Stimulated activated naive B cell treated with anti-CD40 and anti-IgM and Interleukin-4, amounts not matched to agents 10 μg/mL and 1 μg/mL and 100 μg/mL, for 72 hours (primary cell): ENCODE measurements around the gene SOS1.

Experiments
- ATAC-seq, 2 donors: fragments of 150-1000 bp; cut with Tn5 transposase; replicated peaks; 2 replicates each; pipeline ENCODE4 v1.10.0; 2021; ENCODE audit warnings: moderate library complexity in 1 of 2
- DNase-seq: peaks from one replicate; pipeline ENCODE4 v3.0.0; 2021
- H3K27ac Mint-ChIP-seq: one replicate; pipeline ENCODE4 v1.8.0; 2022; ENCODE audit warnings: mild to moderate bottlenecking, mixed read lengths
- H3K27me3 Mint-ChIP-seq, 2 donors: one replicate each; pipeline ENCODE4 v1.8.0; 2022; ENCODE audit warnings: mixed read lengths in 2 of 2
- H3K36me3 Mint-ChIP-seq, 2 donors: one replicate each; pipeline ENCODE4 v1.8.0; 2022; ENCODE audit warnings: mixed read lengths in 2 of 2, mild to moderate bottlenecking in 1 of 2
- H3K4me1 Mint-ChIP-seq, 2 donors: one replicate each; pipeline ENCODE4 v1.8.0; 2022; ENCODE audit warnings: mixed read lengths in 2 of 2, mild to moderate bottlenecking in 1 of 2
- H3K4me3 Mint-ChIP-seq, 2 donors: one replicate each; pipeline ENCODE4 v1.8.0; 2022; ENCODE audit warnings: mild to moderate bottlenecking in 2 of 2, mixed read lengths in 2 of 2, moderate library complexity in 1 of 2
- H3K9me3 Mint-ChIP-seq, 2 donors: one replicate each; pipeline ENCODE4 v1.8.0; 2022; ENCODE audit warnings: mixed read lengths in 2 of 2, mild to moderate bottlenecking in 1 of 2

Gene SOS1

GRCh38 chr2:39013871-39014270, 107.0 kb downstream of the SOS1 start:
- no peak for DNase-seq
- Mint-ChIP-seq H3K36me3 (peaks cover 17 to 30% of the 10 kb centered on the region in 2 donors), H3K9me3 (peaks cover 0 to under 1% of the 10 kb centered on the region in 2 donors), H3K27me3 (no peaks in the 10 kb centered on the region), H3K4me3 (no peak overlapping the region), H3K4me1 (peaks cover 1 to 3% of the 10 kb centered on the region in 2 donors), H3K27ac (no peak overlapping the region)
- ATAC-seq: no peak

DNA sequence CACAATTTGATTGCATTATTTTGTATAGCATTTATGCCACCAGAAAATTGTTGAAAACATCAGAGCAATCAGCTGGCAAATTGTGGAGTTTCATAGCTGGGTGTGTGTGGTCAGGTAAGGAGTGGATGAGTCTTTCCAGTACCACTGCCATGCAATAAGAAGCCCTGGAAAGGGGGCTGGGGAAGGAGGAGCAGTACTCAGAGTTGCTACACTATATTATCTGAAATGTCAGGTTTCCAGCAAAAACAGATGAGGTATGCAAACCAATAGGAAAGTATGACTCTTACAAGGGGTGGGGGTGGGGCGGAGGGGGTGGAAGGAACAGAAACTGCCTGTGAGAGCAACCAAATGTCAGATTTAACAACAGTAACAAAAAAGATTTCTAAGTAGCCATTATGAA, 112.2 kb downstream of the SOS1 start:
- Mint-ChIP-seq H3K4me1 (peaks cover 5 to 24% of the 10 kb centered on the region in 2 donors), H3K4me3 (peak overlapping the region; percentile 28 to 34), H3K36me3 (peaks cover 27 to 48% of the 10 kb centered on the region in 2 donors), H3K27ac (peak overlapping the region; percentile 75), H3K27me3 (no peaks in the 10 kb centered on the region), H3K9me3 (peaks cover 0 to 1% of the 10 kb centered on the region in 2 donors)
- no peak for DNase-seq
- ATAC-seq: peak; percentile 69 to 80

DNA sequence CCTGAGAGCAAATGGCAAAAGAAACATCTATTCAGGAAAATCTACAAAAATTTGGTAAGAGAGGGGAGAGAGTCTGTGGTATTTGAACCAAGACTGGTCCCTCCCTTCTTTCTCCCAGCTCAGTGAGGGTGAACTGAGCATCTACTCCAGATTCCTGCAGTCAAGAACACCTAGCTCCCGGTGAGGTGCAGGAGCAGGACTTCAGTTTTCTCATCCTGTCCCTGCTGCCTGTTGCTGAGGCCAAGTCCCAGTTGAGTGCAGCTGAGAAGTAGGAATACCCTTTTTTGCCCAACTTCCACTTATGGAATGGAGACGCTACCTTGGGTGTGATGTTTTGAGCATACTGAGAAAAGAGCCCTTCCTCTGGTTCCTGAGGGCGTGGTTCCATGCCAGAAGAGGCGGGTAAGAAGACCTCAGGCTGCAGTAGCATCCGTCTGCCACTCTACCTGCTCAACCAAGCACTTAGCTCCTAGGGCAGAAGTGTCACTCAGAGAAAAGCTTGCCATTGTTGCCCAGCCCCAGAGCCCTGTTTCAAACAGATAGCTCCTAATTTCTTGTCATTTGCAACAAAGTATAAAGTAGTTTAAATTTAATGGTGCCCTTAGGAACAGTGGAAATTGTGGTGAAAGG, 112.9 kb downstream of the SOS1 start:
- H3K36me3 Mint-ChIP-seq: peaks cover 25 to 43% of the 10 kb centered on the region in 2 donors
- ATAC-seq: peak; percentile 53 to 69
- H3K27ac Mint-ChIP-seq: no peak overlapping the region
- no peaks in the 10 kb centered on the region for H3K27me3 Mint-ChIP-seq
- DNase-seq: no peak
- peaks cover 5 to 24% of the 10 kb centered on the region in 2 donors for H3K4me1 Mint-ChIP-seq
- H3K9me3 Mint-ChIP-seq: peaks cover 0 to 1% of the 10 kb centered on the region in 2 donors
- H3K4me3 Mint-ChIP-seq: no peak overlapping the region

- Mint-ChIP-seq H3K27me3 (no peaks in the 10 kb centered on the region), H3K4me1 (peaks cover 0 to 2% of the 10 kb centered on the region in 2 donors), H3K4me3 (no peak overlapping the region), H3K27ac (no peak overlapping the region), H3K36me3 (peaks cover 26 to 33% of the 10 kb centered on the region in 2 donors), H3K9me3 (no peaks in the 10 kb centered on the region)
- no peak for ATAC-seq
- DNase-seq: no peak
These were observed 120.3 kb downstream of the SOS1 start for GRCh38 chr2:39000552-39000951.

DNA sequence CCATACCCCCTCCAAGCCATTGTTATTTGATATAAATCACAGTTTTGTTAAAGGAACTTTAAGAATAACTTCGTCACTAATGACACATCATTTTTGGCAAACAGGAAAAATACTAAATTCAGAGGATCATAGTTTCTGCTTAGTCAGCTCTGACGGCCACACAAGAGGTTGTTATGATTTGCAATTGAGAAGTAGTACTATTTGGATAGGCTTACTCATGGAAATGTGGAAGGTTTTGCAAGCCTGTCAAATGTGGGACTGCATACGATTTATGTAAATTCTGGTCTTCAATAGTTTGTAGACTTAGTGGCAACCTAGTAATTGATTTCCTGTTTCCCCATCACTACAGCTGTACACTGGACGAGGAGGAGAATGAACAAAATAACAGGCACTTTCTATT, 123.1 kb downstream of the SOS1 start:
- ATAC-seq: no peak
- Mint-ChIP-seq H3K27ac (no peak overlapping the region), H3K27me3 (no peaks in the 10 kb centered on the region), H3K4me3 (no peak overlapping the region), H3K9me3 (no peaks in the 10 kb centered on the region), H3K4me1 (no peaks in the 10 kb centered on the region), H3K36me3 (peaks cover 26 to 37% of the 10 kb centered on the region in 2 donors)
- no peak for DNase-seq

DNA sequence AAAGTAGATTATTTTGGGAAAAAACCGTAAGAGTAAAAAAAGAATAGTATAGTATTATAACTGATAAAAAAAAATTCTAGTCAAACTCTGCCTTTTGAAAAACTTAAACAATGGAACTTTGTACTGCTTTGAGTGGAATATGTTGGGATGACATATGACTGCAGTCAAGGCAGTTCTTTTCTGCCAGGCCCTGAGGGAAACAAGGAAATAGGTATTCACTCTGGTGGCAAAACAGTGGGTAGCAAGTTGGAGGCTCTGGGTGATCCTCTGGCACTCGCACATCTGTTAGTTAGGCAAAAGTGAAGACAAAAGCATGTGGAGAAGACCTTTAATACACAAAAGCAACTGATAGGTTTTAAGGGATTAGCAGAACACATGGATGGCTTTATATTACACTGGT, 129.0 kb downstream of the SOS1 start:
- DNase-seq (no peak), ATAC-seq (no peak)
- H3K27ac Mint-ChIP-seq: no peak overlapping the region
- no peaks in the 10 kb centered on the region for H3K27me3 Mint-ChIP-seq
- peaks cover 8 to 18% of the 10 kb centered on the region in 2 donors for H3K36me3 Mint-ChIP-seq
- H3K4me1 Mint-ChIP-seq: no peaks in the 10 kb centered on the region
- no peaks in the 10 kb centered on the region for H3K9me3 Mint-ChIP-seq
- H3K4me3 Mint-ChIP-seq: no peak overlapping the region

DNA sequence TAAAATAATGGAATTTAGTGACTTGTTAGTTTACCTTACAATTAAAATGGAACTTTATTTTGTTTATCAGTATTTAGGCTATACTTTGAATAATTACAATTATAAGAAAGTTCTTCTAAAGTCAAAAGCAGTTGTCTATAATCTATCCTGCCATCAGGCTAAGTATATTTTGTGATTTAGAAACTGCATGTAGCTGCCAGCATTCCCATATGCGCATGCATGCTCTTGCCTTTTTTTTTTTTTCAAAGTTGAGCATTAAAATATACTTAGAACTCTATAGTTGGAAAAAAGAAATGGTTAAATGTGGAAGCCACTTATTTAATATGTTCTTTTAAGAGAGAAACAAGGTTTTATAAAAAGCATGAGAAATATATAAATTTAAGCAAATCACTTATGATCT, 132.1 kb downstream of the SOS1 start:
- Mint-ChIP-seq H3K4me1 (no peaks in the 10 kb centered on the region), H3K27me3 (no peaks in the 10 kb centered on the region), H3K36me3 (peaks cover 17 to 22% of the 10 kb centered on the region in 2 donors), H3K9me3 (no peaks in the 10 kb centered on the region), H3K27ac (no peak overlapping the region), H3K4me3 (no peak overlapping the region)
- ATAC-seq (no peak), DNase-seq (no peak)

- ATAC-seq (no peak), DNase-seq (no peak)
- Mint-ChIP-seq H3K27me3 (no peaks in the 10 kb centered on the region), H3K4me3 (no peak overlapping the region), H3K27ac (no peak overlapping the region), H3K9me3 (no peaks in the 10 kb centered on the region), H3K4me1 (no peaks in the 10 kb centered on the region), H3K36me3 (peaks cover 17% of the 10 kb centered on the region in 2 donors)
These were observed 138.4 kb downstream of the SOS1 start for GRCh38 chr2:38982498-38982897.

DNA sequence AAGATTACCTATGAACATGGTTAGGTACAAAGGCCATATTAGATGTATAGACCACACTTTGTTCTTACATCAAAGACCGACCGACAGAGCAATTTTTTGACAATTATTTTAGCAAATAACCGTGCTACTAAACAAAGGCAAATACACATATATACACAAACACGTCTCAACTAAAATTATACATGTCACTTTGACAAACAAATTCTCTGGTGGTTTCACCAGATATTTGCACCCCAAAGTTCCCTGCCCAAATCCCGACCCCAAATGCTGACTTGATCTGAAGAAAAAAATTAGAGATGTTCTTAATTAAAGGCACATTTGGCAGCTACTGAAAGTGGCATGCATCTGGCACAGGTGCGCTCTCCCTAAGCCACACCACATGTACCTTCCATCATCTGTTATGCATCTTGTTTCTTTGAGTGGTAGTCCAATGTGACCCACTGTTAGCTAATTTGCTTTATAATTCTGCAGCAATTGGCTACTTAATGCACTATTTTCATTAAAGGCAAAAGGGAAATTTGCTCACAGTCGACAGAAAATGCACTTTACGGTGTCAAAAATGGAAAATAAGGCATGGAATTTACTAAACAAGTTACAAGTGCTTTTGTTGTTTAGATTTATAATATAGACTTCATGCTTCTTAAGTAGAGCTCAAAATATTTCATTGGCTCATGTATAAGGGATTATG, 139.0 kb downstream of the SOS1 start:
- no peaks in the 10 kb centered on the region for H3K4me1 Mint-ChIP-seq
- H3K36me3 Mint-ChIP-seq: peaks cover 13% of the 10 kb centered on the region in 2 donors
- ATAC-seq (no peak), DNase-seq (no peak)
- no peaks in the 10 kb centered on the region for H3K9me3 Mint-ChIP-seq
- H3K4me3 Mint-ChIP-seq: no peak overlapping the region
- no peaks in the 10 kb centered on the region for H3K27me3 Mint-ChIP-seq
- H3K27ac Mint-ChIP-seq: no peak overlapping the region

DNA sequence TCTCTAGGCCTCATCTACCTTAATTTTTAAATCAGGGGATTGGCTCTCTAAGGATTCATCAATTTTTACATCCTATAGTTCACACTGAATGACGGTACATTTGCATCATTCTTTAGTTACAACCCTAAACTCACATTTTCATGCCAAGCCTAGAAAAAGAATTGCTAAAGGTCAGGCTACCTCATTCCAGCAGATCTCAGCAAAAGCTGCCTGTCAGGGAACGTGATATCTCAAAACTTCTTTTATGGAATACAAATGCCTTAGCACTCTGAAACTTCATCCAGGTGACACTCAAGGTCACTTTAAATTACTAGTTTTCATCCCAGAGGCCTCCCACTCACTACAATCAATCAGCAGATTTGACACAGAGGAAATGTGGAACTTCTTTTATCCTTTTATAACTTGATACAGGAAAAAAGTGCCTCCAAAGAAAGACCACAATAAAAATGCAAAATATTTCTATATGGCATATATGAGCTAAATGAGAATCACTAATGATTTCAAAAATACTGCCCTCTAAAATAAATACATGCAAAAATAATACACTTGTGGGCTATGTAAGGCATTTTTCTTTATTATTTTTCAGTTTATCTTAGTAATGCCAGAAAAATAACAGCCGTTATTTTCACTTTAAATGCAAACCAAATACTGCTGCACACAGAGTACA, 139.7 kb downstream of the SOS1 start:
- Mint-ChIP-seq H3K9me3 (no peaks in the 10 kb centered on the region), H3K4me1 (no peaks in the 10 kb centered on the region), H3K4me3 (no peak overlapping the region), H3K36me3 (peaks cover 13 to 15% of the 10 kb centered on the region in 2 donors), H3K27ac (no peak overlapping the region), H3K27me3 (no peaks in the 10 kb centered on the region)
- ATAC-seq: no peak
- no peak for DNase-seq

- Mint-ChIP-seq H3K4me3 (no peak overlapping the region), H3K27ac (no peak overlapping the region), H3K9me3 (no peaks in the 10 kb centered on the region), H3K27me3 (no peaks in the 10 kb centered on the region), H3K36me3 (peaks cover 4 to 6% of the 10 kb centered on the region in 2 donors), H3K4me1 (no peaks in the 10 kb centered on the region)
- ATAC-seq: no peak
- no peak for DNase-seq
These were observed 141.9 kb downstream of the SOS1 start for GRCh38 chr2:38978908-38979307.

DNA sequence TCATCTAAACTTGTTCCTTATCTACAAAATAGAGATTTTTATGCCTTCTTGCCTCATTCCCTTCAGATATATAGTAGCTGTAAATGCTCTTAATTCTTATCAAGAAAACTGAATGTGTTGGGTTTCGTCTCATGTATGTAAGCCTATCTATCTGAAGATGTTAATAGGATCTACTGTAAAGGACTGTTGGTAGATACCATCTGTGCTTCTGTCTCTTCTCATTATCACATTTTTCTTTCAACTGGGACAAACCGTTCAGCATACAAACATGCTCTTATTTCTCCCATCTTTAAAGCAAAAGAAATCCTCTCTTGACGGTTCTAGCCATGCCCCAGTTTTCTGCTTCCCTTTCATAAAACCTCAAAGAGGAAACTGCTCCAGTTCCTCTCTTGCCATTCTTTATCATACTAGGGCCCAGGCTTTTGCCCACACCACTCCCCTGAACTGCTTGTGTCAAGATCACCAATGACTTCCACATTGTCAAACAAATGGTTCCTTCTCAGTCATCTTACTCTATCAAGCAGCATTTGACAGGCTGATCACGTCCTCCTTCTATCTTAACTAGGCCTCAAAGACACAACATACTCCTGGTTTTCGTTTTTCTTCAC, 142.5 kb downstream of the SOS1 start:
- no peaks in the 10 kb centered on the region for H3K27me3 Mint-ChIP-seq
- peaks cover under 1 to 2% of the 10 kb centered on the region in 2 donors for H3K36me3 Mint-ChIP-seq
- no peaks in the 10 kb centered on the region for H3K9me3 Mint-ChIP-seq
- no peak for DNase-seq
- no peak overlapping the region for H3K4me3 Mint-ChIP-seq
- H3K4me1 Mint-ChIP-seq: no peaks in the 10 kb centered on the region
- peak in 1 of 2 donors; percentile 27 for ATAC-seq
- no peak overlapping the region for H3K27ac Mint-ChIP-seq

DNA sequence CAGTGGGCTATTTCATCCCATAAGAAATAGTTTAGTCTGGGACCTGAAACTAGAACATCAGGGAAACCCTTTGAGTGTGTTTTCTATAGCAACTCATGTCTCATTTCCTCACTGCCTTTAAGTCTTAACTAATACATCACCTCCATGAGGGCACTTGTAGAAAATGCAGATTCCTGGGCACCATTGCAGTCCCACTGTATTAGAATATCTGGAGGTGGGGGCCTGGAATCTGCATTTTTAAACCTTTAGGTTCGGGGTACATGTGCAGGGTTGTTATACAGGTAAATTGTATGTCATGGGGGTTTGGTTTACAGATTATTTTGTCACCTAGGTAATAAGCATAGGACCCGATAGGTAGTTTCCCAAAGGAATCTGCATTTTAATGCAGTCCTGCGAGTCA, 143.8 kb downstream of the SOS1 start:
- Mint-ChIP-seq H3K4me1 (no peaks in the 10 kb centered on the region), H3K9me3 (peaks cover 0 to under 1% of the 10 kb centered on the region in 2 donors), H3K4me3 (no peak overlapping the region), H3K27me3 (no peaks in the 10 kb centered on the region), H3K36me3 (peaks cover 0 to 2% of the 10 kb centered on the region in 2 donors), H3K27ac (no peak overlapping the region)
- ATAC-seq (no peak), DNase-seq (no peak)

DNA sequence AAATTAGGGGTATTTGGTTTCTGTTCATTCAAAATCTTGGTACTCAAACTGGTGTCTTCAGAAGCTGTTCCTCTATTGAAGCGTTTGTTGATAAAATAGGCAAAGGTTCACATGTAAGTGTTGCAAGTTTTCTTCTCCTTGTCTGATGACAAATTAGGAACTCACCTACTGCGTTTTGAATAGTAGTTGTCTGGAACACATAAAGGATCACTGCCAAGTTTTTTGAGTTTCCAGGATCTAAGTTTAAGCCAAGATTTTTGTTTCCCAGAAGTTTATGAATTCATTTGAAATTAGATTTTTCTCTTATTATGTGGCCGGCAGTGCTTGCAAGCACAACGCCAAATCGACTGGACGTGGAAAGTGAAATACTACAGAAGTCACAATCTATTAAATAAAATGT, 145.8 kb downstream of the SOS1 start:
- H3K9me3 Mint-ChIP-seq: peaks cover 0 to 1% of the 10 kb centered on the region in 2 donors
- H3K4me1 Mint-ChIP-seq: no peaks in the 10 kb centered on the region
- no peak overlapping the region for H3K4me3 Mint-ChIP-seq

More for the DNA sequence above, 145.8 kb downstream of the SOS1 start:
- Mint-ChIP-seq H3K27ac (no peak overlapping the region), H3K27me3 (no peaks in the 10 kb centered on the region), H3K36me3 (peaks cover 0 to 2% of the 10 kb centered on the region in 2 donors)
- DNase-seq (no peak), ATAC-seq (no peak)
